IPS-18c (cell line): Measurements from ENCODE around the gene KIDINS220.

Source experiments
- H3K4me3 ChIP-seq: 2 replicates; pipeline ENCODE4 v1.7.0; 2013; ENCODE audit warnings: low read depth, mild to moderate bottlenecking, low read length, moderate library complexity; ENCODE audit not compliant: insufficient read depth
- H3K9me3 ChIP-seq: one replicate; pipeline ENCODE4 v1.6.1; 2013; ENCODE audit warnings: mild to moderate bottlenecking, low read length, moderate library complexity; ENCODE audit not compliant: control insufficient read depth, insufficient read depth

KIDINS220 gene

GRCh38 chr2:8836971-8837794 lies at the start of gene KIDINS220:
KIDINS220 (minus strand) TSS chr2:8837613; CDS start chr2:8827093, 10,520 bp downstream.
- peak within 1 kb of the TSS; percentile 93 for H3K4me3 ChIP-seq
- H3K9me3 ChIP-seq: no peaks in the 10 kb centered on the region

- no peaks in the 10 kb centered on the region for H3K9me3 ChIP-seq
- no peak overlapping the region for H3K4me3 ChIP-seq
Observed at GRCh38 chr2:8886876-8887275, 49.5 kb upstream of the KIDINS220 start.

DNA sequence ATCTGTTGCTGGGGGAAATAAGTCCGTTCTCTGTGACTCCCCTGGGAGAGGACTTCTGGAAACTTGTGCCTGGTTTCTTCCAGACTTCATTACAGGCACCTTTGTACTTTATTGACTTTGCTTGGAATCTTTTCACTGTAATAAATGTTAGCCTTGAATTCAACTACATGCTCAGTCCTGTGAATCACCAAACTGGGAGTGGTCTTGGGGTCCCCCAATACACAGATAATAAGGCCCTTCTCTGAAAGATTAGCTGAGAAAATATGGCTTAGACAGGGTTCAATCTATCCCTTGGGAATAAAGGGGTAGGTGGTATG lies 48.7 kb upstream of the KIDINS220 start:
- H3K4me3 ChIP-seq: no peak overlapping the region
- no peaks in the 10 kb centered on the region for H3K9me3 ChIP-seq

- no peak overlapping the region for H3K4me3 ChIP-seq
- no peaks in the 10 kb centered on the region for H3K9me3 ChIP-seq
Observed at GRCh38 chr2:8885449-8886201, 48.2 kb upstream of the KIDINS220 start.

- Histone ChIP-seq H3K4me3 (no peak overlapping the region), H3K9me3 (no peaks in the 10 kb centered on the region)
Observed at GRCh38 chr2:8884812-8885211, 47.4 kb upstream of the KIDINS220 start.

GRCh38 chr2:8882094-8882493 lies 44.7 kb upstream of the KIDINS220 start:
- no peak overlapping the region for H3K4me3 ChIP-seq
- H3K9me3 ChIP-seq: no peaks in the 10 kb centered on the region

DNA sequence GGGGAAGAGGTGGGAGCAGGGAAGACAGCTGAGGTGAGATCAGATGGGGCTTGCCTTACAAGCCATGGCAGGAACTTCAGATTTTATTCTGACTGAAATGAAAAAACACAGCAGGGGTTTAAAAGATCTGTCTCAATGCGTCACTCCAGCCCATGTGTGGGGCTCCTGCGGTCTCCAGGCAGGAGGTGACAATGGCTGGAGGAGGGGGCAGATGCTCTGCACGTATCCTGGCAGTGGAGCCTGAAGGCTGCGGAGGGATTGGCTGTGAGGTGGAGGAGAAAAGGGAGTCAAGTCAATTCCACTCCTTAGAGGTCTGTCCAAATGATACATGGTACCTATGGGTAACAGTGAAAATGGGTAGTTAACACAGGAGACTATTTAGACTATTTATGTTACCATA lies 40.5 kb upstream of the KIDINS220 start:
- H3K9me3 ChIP-seq: no peaks in the 10 kb centered on the region
- H3K4me3 ChIP-seq: no peak overlapping the region

DNA sequence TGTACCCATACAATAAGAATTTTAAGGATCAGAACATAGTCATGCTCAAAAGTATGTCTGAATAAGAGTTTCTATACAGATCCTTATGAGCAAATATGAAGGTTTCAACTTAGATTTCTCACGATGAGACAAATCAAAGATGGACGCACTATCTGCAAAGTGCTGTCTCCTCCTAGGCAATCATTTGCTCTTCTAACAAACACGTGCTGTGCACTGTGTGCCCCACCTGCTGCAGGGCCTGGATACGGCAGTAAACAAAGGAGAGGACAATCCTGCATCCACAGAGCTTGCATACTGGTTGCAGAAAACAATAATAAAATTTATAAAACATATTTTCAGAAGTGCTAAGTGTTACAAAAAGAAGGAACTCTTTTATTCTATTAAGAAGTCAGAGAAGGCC lies 39.9 kb upstream of the KIDINS220 start:
- Histone ChIP-seq H3K4me3 (no peak overlapping the region), H3K9me3 (no peaks in the 10 kb centered on the region)

- no peaks in the 10 kb centered on the region for H3K9me3 ChIP-seq
- H3K4me3 ChIP-seq: no peak overlapping the region
Observed at GRCh38 chr2:8876628-8877027, 39.2 kb upstream of the KIDINS220 start.

- Histone ChIP-seq H3K9me3 (no peaks in the 10 kb centered on the region), H3K4me3 (no peak overlapping the region)
Observed at GRCh38 chr2:8872821-8873432, 35.5 kb upstream of the KIDINS220 start.

GRCh38 chr2:8870441-8870840 lies 33.0 kb upstream of the KIDINS220 start:
- Histone ChIP-seq H3K4me3 (no peak overlapping the region), H3K9me3 (no peaks in the 10 kb centered on the region)

GRCh38 chr2:8867363-8867762 lies 29.9 kb upstream of the KIDINS220 start:
- no peak overlapping the region for H3K4me3 ChIP-seq
- H3K9me3 ChIP-seq: no peaks in the 10 kb centered on the region

GRCh38 chr2:8863331-8863953 lies 26.0 kb upstream of the KIDINS220 start:
- H3K9me3 ChIP-seq: no peaks in the 10 kb centered on the region
- no peak overlapping the region for H3K4me3 ChIP-seq

DNA sequence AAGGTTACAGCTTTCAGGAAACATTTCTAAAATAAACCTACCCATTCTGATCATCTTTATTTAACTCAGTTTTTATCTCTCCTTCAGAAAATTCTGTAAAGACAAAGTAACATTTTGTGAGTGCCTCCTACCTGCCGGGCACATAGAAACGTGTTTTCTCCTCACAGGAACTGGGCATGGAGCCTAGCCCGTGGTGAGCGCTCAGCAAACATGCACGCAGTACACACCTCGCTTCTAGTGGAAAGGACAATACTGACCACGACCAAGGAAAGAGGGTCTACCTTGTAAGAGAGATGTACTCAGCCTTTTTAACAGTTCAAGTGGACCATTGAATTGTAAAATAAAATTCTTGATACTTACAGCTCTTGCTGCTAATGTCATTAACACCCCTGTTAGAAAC lies 24.8 kb upstream of the KIDINS220 start:
- Histone ChIP-seq H3K9me3 (no peaks in the 10 kb centered on the region), H3K4me3 (no peak overlapping the region)

- Histone ChIP-seq H3K4me3 (no peak overlapping the region), H3K9me3 (no peaks in the 10 kb centered on the region)
Observed at GRCh38 chr2:8861797-8862196, 24.4 kb upstream of the KIDINS220 start.

DNA sequence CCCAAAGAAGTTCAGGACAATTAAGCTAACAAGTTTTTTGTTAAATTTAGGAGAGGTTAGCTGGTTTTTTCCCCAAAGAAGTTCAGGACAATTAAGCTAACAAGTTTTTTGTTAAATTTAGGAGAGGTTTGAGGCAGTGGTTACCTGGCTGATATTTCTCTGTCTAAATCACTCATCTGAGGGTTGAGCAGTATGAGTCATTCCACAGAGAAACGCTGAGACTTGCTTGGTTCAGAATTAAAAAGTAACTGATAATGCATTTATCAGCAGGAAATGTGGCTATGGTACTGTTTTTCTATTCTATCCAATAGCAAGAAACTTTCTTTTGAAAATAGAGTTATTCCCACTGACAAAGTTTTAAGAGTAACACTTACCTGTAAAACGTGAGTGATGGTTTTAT lies 22.8 kb upstream of the KIDINS220 start:
- H3K4me3 ChIP-seq: no peak overlapping the region

DNA sequence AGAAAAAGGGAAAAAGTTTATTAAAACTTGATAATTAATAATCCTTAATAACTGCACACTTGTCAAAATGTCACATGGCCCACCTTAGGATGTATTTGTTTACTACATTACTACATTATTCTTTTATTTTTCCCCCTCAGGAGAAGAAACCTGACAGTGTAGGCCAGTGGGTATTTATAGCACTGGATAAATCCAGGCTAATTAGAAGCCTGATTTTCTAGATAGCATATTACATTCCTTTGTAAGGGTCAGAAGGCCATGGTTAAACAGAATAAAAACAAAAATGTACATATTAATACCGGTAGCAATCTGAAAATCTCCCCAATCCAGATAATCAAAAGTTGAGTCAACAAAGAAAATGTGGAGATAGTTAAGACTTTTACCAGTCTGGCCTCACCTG lies 21.5 kb upstream of the KIDINS220 start:
- Histone ChIP-seq H3K4me3 (no peak overlapping the region), H3K9me3 (no peaks in the 10 kb centered on the region)

More for the DNA sequence above, 22.8 kb upstream of the KIDINS220 start:
- no peaks in the 10 kb centered on the region for H3K9me3 ChIP-seq

GRCh38 chr2:8858264-8858663 lies 20.9 kb upstream of the KIDINS220 start:
- Histone ChIP-seq H3K4me3 (no peak overlapping the region), H3K9me3 (no peaks in the 10 kb centered on the region)
